Measurements from ENCODE around the gene RHBG. TPM values are rescaled to one million over a fixed set of nuclear protein-coding genes. Genes with fewer than 3 reads are reported as not detected.

Gene RHBG
- total RNA-seq, 4 donors from 2014 or later = not detected

GRCh38 chr1:156422602-156423091 is 53.6 kb downstream of the RHBG start:
- Histone ChIP-seq H3K36me3 (no peaks in the 10 kb centered on the region), H3K27me3 (peaks cover 60 to 81% (median 73%) of the 10 kb centered on the region in 3 donors), H3K4me1 (peaks cover 12 to 23% of the 10 kb centered on the region in 2 donors), H3K27ac (no peak overlapping the region), H3K9me3 (no peaks in the 10 kb centered on the region), H3K4me3 (no peak overlapping the region)
- TF ChIP-seq POLR2A (IDR thresholded peaks at IDR 0.05) (no peak), CTCF (IDR thresholded peaks at IDR 0.05 in 4 of 5, conservative IDR thresholded peaks at IDR 0.05 in 1 of 5) (no peak)
- in situ Hi-C loops (cut with MboI; ENCODE audit: low sequenced_read_pairs in 4 of 4) = no loop called here
- intact Hi-C loops (cut with DNase I; ENCODE audit: low total_unique reads) = no loop called here
- ATAC-seq (peak; percentile 69), DNase-seq (peak in 1 of 2 donors; percentile 23)

GRCh38 chr1:156423422-156424352 is 54.7 kb downstream of the RHBG start:
- Histone ChIP-seq H3K4me3 (no peak overlapping the region), H3K27ac (no peak overlapping the region), H3K27me3 (peaks cover 60 to 82% (median 72%) of the 10 kb centered on the region in 3 donors), H3K4me1 (peaks cover 12 to 23% of the 10 kb centered on the region in 2 donors), H3K36me3 (no peaks in the 10 kb centered on the region), H3K9me3 (no peaks in the 10 kb centered on the region)
- DNase-seq (no peak), ATAC-seq (no peak)
- in situ Hi-C loops (cut with MboI; ENCODE audit: low sequenced_read_pairs in 4 of 4) = no loop called here
- TF ChIP-seq POLR2A (IDR thresholded peaks at IDR 0.05) (no peak), CTCF (IDR thresholded peaks at IDR 0.05 in 4 of 5, conservative IDR thresholded peaks at IDR 0.05 in 1 of 5) (no peak)
- intact Hi-C loops (cut with DNase I; ENCODE audit: low total_unique reads) = no loop called here

- DNase-seq = no peak
- intact Hi-C loops (cut with DNase I; ENCODE audit: low total_unique reads) (no loop called here), in situ Hi-C loops (cut with MboI; ENCODE audit: low sequenced_read_pairs in 4 of 4) (no loop called here)
- peaks cover 12 to 22% of the 10 kb centered on the region in 2 donors for H3K4me1 ChIP-seq
- no peak overlapping the region for H3K27ac ChIP-seq
- no peaks in the 10 kb centered on the region for H3K9me3 ChIP-seq
- no peaks in the 10 kb centered on the region for H3K36me3 ChIP-seq
- TF ChIP-seq POLR2A (IDR thresholded peaks at IDR 0.05) = no peak
- TF ChIP-seq CTCF (IDR thresholded peaks at IDR 0.05 in 4 of 5, conservative IDR thresholded peaks at IDR 0.05 in 1 of 5) = no peak
- ATAC-seq = no peak
- H3K4me3 ChIP-seq = no peak overlapping the region
- H3K27me3 ChIP-seq = peaks cover 60 to 82% (median 72%) of the 10 kb centered on the region in 3 donors
Observed at GRCh38 chr1:156424806-156425432, 55.9 kb downstream of the RHBG start.

- intact Hi-C loops (cut with DNase I; ENCODE audit: low total_unique reads) (no loop called here), in situ Hi-C loops (cut with MboI; ENCODE audit: low sequenced_read_pairs in 4 of 4) (no loop called here)
- H3K27ac ChIP-seq = no peak overlapping the region
- no peaks in the 10 kb centered on the region for H3K36me3 ChIP-seq
- no peaks in the 10 kb centered on the region for H3K9me3 ChIP-seq
- H3K27me3 ChIP-seq = peaks cover 60 to 81% (median 68%) of the 10 kb centered on the region in 3 donors
- H3K4me3 ChIP-seq = no peak overlapping the region
- TF ChIP-seq POLR2A (IDR thresholded peaks at IDR 0.05) = no peak
- TF ChIP-seq CTCF (IDR thresholded peaks at IDR 0.05 in 4 of 5, conservative IDR thresholded peaks at IDR 0.05 in 1 of 5) = no peak
- ATAC-seq = no peak
- H3K4me1 ChIP-seq = peaks cover 4 to 11% of the 10 kb centered on the region in 2 donors
- no peak for DNase-seq
Observed at GRCh38 chr1:156425943-156426342, 56.9 kb downstream of the RHBG start.

Measured in gastrocnemius medialis (tissue), 4 donors.